ENCODE measurements around the gene RASGRF2. TPM values are rescaled to one million over a fixed set of nuclear protein-coding genes. Genes with fewer than 3 reads are reported as not detected.

Gene RASGRF2
- total RNA-seq, 1 experiment from 2014 or later = 1.1 TPM

GRCh38 chr5:81171769-81172168 lies 211.6 kb downstream of the RASGRF2 start:
- peak; percentile 50 for DNase-seq (ENCODE audit: low read depth)

- no peak for DNase-seq (ENCODE audit: low read depth)
Measured at GRCh38 chr5:81172710-81173109, 212.5 kb downstream of the RASGRF2 start.

DNA sequence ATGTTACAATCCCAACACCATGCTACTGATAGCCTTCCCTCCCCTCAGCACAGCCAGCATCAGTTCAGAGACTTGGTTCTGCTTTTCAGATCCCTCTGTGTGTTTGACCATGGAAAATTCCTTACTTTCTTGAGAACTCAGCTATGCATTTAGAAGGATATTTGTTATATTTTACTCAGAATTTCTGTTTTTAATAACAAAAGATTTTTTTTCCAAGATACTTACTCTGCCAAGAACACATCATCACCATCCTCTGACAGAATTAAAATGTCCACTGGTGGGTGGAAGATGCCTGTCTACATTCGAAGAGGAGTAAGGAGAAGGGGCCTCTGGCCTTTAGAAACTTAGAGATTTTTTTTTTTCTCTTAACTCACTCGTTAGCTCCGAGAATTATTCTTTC lies 216.9 kb downstream of the RASGRF2 start:
- no peak for DNase-seq (ENCODE audit: low read depth)

- DNase-seq (ENCODE audit: low read depth) = no peak
Measured at GRCh38 chr5:81179959-81180358, 219.8 kb downstream of the RASGRF2 start.

DNA sequence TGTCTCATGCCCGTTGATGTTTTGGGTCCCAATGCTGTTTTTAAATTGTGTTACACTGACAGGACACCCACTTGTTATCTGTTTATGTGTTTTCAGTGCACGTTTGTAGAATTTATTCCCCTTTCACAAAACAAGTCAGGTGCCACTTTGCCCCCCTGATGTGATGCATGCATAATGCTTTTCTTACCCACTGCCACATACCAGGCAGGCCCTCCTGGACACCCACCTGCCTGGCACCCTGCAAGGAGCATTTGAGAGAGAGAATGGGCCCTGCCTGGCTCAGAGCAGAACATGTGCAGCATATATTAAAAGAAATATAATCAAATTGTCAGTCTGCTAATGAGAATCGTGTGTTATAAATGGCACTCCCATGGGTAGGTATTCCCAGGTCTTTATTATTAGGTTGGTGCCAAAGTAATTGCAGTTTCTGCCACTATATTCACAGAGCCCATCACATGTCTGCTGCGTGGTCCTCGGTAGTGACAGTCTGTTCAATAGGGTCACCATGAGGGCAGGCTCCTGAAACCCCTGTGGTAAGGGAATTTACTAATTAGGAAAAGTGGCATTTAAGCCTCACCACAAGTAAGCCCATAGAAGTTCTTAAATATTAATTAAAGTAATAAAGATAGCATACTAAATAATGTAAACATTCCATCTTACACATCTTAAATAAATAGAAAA lies 220.8 kb downstream of the RASGRF2 start:
- no peak for DNase-seq (ENCODE audit: low read depth)

DNA sequence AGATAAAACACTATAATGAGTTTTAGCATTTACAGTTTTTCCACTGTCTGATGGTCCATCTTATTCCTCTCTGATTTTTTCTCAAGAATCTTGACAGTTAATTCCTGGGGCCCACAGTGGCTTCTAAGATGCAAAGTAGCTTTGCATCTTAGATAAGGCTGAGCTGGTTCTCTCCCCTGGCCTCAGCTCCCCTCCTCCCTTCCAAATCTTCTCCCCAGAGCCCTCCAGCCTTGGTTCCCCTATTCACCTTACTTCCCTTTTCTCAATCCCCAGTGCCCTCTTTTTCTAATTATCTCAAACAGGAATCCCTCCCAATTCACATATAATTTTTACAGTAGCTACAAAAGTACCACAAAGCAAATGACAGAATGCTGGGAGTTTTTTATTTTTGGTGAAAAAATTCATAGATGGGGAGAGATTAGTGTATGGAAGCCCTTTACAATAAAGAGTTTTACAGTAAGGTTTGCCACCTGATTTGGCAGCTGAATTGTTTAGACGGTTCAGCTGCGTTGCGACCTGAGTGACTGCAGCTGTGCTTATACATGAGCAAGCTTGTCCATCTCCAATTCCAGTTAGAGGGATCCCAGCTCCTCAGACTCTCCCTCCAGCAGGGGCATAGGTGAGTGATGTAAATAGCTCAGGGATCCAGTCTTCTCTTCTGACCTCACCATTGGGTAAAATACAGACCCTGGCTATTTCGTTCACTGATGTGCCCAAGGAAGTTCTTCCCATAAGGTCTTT lies 221.6 kb downstream of the RASGRF2 start:
- no peak for DNase-seq (ENCODE audit: low read depth)

DNA sequence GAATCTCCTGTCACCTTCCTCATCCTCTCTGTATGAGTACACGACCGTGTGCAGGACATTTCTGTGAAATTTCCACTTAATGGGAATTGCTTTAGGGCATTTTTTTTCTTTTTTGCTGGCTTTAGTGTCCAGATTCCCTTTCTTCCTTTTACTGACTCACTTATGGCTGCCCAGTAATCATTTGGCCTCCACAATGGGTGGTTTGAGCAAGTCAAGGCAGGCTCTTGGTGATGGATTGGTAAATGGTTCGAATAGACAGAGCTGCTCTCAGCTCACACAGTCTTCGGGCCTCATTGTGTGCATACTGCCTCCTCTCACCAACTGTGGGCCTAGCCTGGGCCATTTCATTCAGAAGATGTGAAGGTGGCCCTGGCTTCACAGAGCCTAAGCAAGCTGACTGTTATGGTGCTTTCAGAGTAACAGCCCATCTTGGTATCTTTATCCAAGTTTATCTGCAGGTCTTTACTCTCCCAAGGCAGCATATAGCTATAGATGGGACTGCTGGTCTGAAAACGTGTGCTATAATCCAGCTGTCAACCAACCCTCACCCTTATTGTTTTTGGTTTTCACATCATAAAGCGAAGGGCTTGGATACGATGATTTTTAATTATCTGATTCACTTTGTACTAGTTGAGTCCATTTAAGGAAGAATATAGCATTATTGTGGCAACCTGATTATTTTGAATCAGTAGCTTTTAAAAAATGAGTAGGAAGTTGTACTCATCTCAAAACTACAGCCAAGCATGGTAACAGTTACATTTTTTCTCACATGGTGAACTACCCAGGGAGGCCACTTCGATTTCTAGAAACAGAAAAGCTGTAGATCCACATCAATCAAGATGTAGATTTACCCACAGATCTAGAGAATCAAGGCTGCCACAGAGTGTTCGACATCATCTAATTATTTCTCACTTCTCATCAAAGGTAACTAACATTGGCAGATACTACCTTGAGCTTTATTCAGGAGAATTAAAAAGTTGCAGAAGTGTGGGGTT lies 222.5 kb downstream of the RASGRF2 start:
- no peak for DNase-seq (ENCODE audit: low read depth)

- no peak for DNase-seq (ENCODE audit: low read depth)
Measured at GRCh38 chr5:81183811-81184748, 223.9 kb downstream of the RASGRF2 start.

GRCh38 chr5:81184749-81185110 lies 224.6 kb downstream of the RASGRF2 start:
- no peak for DNase-seq (ENCODE audit: low read depth)

DNA sequence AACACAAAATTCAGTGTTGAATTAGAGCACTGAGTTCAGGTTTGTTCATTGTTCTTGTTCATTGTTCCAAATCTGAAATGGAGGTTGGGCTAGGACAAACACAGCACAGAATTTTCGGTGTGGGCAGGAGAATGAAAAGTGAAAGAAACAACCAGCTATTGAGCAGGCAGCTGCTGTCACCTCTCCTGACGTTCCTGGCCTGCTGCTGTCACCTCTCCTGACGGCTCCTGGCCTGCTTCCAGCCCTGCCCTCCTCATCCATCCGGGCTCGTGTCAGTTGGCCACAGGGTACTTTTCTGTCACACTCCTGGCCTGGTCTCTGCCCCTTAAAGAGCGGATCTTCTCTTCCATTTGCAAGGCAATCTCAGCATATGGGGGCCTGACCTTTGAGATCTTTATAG lies 227.7 kb downstream of the RASGRF2 start:
- peak; percentile 11 for DNase-seq (ENCODE audit: low read depth)

DNA sequence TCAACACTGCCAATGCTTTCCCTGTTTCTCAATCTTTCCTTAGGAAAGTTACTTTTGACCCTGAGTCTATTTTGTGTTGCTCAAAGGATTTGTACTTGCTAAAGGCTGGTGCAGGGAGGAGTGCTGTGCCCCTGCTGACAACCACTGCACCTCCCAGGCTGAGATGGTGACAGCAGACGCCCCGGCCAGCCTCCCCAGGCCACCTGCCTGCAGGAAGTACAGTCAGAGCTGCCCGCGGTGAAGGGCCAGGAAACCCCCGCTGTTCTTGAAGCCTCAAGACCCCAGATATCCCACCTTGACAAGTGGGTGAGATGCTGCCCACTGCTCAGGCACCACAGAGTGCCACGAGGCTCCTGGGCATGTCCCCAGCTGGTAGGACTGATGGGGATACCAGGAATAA lies 228.8 kb downstream of the RASGRF2 start:
- no peak for DNase-seq (ENCODE audit: low read depth)

DNA sequence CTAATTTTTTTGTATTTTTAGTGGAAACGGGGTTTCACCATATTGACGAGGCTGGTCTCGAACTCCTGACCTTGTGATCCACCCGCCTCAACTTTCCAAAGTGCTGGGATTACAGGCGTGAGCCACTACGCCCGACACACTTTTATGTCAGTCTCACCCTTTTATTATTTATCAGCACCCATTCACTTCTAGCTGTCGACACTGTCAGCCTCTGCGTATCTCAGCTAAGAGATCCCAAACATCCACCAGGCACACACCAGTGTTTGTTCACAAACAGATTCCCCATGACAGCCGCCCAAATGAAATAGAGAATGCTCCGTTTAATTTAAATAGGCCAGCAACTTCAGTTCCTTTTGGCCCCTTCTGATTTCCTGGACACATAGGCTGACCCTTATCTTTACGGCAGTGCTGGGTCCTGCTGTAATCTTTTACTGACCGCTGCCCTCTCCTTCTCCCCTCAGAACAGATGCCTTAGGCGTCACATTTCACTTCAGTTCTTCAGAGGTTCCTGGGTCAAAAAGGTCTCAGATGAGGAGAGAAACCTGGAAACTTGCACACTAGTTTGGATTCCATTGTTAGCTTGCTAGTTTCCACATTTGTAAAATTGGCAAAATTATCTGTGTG lies 229.8 kb downstream of the RASGRF2 start:
- DNase-seq (ENCODE audit: low read depth) = no peak

GRCh38 chr5:81191726-81192372 lies 231.7 kb downstream of the RASGRF2 start:
- DNase-seq (ENCODE audit: low read depth) = no peak

DNA sequence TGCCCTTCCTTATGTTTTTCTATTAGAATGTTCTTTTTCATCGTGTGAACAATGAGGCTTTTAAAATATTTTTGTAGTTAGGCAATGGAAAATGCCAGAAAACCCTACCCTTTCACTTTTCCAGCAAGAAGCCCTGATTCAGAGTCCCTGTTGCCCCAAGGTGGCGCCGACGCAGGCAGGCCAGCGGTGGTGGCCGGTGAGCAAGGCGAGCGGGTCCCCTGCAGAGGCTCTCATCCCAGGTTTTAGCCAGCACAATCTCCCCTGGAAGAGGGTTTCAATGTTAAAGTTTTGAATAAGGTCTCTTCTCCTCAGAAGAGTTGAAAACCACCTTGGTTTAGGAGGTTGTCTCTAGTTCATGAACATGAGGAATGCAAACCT lies 232.2 kb downstream of the RASGRF2 start:
- DNase-seq (ENCODE audit: low read depth) = no peak

GRCh38 chr5:81194633-81195334 lies 234.6 kb downstream of the RASGRF2 start:
- DNase-seq (ENCODE audit: low read depth) = peak; percentile 82

- DNase-seq (ENCODE audit: low read depth) = no peak
Measured at GRCh38 chr5:81195335-81195929, 235.3 kb downstream of the RASGRF2 start.

DNA sequence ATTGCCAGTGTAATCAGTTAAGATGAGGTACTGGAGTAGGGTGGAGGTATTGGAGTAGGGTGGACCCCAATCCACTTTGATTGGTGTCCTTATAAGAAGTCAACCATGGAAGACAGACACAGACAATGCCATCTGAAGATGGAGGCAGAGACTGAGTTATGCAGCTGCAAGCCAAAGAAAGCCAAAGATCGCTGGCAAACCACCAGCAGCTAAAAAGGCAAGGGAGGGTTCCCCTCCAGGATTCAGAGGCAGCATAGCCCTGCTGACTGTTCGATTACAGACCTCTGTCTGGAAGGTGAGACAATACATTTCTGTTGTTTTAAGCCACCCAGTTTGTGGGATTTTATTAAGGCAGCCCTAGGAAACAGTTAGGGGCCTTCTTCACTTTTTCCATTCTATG lies 242.5 kb downstream of the RASGRF2 start:
- no peak for DNase-seq (ENCODE audit: low read depth)

DNA sequence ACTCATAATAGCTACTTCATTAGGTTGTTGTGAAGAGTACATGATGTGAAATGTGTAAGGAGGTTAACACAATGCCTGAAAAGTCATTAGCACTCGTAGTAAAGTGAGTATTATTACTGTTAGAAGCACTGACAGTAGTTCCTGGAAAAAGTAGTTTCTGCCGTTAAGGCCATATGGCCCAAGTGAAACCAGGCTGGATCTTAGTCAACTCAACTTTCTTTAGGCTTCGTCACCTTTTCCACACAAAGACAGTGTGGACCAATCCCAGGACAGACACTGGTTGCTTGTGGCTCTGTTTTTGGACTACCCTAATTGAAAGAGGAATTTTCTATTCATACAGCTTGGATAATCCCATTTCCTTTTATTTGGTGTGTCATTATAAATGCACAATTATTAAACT lies 243.6 kb downstream of the RASGRF2 start:
- no peak for DNase-seq (ENCODE audit: low read depth)

GRCh38 chr5:81204205-81204604 lies 244.0 kb downstream of the RASGRF2 start:
- no peak for DNase-seq (ENCODE audit: low read depth)

Measured in Daoy (cell line).